Neural cell (in vitro differentiated cells): ENCODE results near the gene OSM.

ENCODE experiments used
- EP300 ChIP-seq: fragments of 450-650 bp; conservative IDR thresholded peaks from 2 replicates; pipeline ENCODE4 v1.6.1; 2014; ENCODE audit warnings: antibody characterized with exemption, mild to moderate bottlenecking, moderate library complexity; ENCODE audit not compliant: poor library complexity, severe bottlenecking
- TF ChIP-seq, protein P1 (sequence below): fragments of 450-650 bp; IDR thresholded peaks from 2 replicates; pipeline ENCODE4 v1.5.1; 2014; ENCODE audit warnings: antibody characterized with exemption, mild to moderate bottlenecking, moderate library complexity; ENCODE audit not compliant: poor library complexity, severe bottlenecking

DNA sequence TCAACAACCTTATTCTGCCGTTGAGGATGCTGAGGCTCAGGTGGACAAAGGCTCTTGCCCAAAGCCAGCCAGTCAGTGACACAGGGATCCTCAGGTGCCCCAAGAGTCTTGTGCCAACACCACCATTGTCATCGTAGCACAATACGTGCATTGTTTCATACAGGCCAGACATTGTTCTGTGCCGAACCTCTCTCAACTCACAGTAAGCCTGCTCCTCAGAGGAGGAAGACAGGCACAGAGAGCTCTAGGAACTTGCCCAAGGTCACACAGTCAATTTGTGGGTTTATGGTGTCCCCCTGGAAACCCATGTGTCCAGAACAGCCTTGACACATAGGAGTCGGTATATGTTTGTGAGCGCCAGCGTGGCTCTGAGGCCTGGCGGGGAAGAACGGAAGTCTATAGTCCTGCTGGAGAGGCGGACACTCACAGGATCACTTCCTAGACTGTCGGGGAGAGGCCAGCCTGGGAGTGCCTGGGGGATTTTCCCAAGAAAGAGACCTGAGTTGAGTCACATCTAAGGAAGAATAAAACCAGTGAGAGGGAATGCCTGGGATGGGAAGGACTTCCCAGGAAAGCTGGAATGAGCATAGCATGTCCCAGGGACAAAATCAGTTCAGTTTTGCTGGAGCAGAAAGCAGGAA, 40.3 kb downstream of the OSM start:
- TF ChIP-seq, protein P1, sequence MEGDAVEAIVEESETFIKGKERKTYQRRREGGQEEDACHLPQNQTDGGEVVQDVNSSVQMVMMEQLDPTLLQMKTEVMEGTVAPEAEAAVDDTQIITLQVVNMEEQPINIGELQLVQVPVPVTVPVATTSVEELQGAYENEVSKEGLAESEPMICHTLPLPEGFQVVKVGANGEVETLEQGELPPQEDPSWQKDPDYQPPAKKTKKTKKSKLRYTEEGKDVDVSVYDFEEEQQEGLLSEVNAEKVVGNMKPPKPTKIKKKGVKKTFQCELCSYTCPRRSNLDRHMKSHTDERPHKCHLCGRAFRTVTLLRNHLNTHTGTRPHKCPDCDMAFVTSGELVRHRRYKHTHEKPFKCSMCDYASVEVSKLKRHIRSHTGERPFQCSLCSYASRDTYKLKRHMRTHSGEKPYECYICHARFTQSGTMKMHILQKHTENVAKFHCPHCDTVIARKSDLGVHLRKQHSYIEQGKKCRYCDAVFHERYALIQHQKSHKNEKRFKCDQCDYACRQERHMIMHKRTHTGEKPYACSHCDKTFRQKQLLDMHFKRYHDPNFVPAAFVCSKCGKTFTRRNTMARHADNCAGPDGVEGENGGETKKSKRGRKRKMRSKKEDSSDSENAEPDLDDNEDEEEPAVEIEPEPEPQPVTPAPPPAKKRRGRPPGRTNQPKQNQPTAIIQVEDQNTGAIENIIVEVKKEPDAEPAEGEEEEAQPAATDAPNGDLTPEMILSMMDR: no peak
- no peak for TF ChIP-seq EP300
